ENCODE results near the gene PTDSS2. TPM values are rescaled to one million over a fixed set of nuclear protein-coding genes. Genes with fewer than 3 reads are reported as not detected.

The PTDSS2 gene
- total RNA-seq, 1 donor from 2014 or later, result 47.3 TPM

DNA sequence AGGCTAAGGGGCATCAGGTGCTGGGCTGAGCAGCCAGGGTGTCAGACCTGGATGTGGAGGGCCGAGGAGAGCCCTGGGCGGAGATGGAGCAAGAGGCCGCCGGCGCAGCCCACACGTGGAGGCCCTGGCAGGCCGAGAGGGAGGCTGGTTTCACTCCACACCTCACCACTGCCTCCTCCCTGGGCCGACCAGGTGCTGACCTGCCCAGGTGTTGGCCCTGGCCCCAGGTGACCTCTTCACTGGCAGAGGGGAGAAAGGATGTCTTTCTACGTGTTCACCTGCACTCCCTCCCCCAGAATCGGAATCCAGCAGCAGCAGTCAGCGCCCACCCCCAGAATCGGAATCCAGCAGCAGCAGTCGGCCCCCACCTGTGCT, 9.0 kb upstream of the PTDSS2 start:
- H3K4me2 ChIP-seq (ENCODE audit: low read length), result no peak overlapping the region
- H3K9me3 Mint-ChIP-seq (ENCODE audit: unreplicated experiment), result peaks cover 2% of the 10 kb centered on the region
- peaks cover 7% of the 10 kb centered on the region for H3K36me3 Mint-ChIP-seq (ENCODE audit: low read depth, unreplicated experiment)
- no peaks in the 10 kb centered on the region for H4K20me1 ChIP-seq (ENCODE audit: insufficient read depth, low read length)
- H3K4me3 ChIP-seq (ENCODE audit: insufficient read depth, low read depth, low read length), result no peak overlapping the region
- no peaks in the 10 kb centered on the region for H3K36me3 ChIP-seq (ENCODE audit: insufficient read depth, low read length)
- peaks cover 4% of the 10 kb centered on the region for H3K4me1 Mint-ChIP-seq (ENCODE audit: low read depth, unreplicated experiment)
- H3K27ac ChIP-seq (ENCODE audit: low read depth, low read length), result no peak overlapping the region
- peaks cover 4% of the 10 kb centered on the region for H3K4me1 ChIP-seq (ENCODE audit: insufficient read depth, low read length)
- no peak for FAIRE-seq
- H3K9ac ChIP-seq (ENCODE audit: low read length), result no peak overlapping the region
- H3K9me3 ChIP-seq (ENCODE audit: insufficient read depth, low read depth, low read length), result peaks cover 4% of the 10 kb centered on the region
- no peak for DNase-seq (ENCODE audit: low read depth)
- no peaks in the 10 kb centered on the region for H3K79me2 ChIP-seq (ENCODE audit: insufficient read depth, low read length)
- peaks cover 3% of the 10 kb centered on the region for H3K27me3 ChIP-seq (ENCODE audit: insufficient read depth, low read length)
- H3K27me3 Mint-ChIP-seq (ENCODE audit: low read depth, unreplicated experiment), result peaks cover 9% of the 10 kb centered on the region
- no peak overlapping the region for H2AFZ ChIP-seq (ENCODE audit: low read depth, low read length)
- H3K4me3 Mint-ChIP-seq (ENCODE audit: unreplicated experiment), result no peak overlapping the region
- no peak for TF ChIP-seq EZH2 (IDR thresholded peaks at IDR 0.05; ENCODE audit: insufficient read depth, low read length)
- TF ChIP-seq, protein P1, sequence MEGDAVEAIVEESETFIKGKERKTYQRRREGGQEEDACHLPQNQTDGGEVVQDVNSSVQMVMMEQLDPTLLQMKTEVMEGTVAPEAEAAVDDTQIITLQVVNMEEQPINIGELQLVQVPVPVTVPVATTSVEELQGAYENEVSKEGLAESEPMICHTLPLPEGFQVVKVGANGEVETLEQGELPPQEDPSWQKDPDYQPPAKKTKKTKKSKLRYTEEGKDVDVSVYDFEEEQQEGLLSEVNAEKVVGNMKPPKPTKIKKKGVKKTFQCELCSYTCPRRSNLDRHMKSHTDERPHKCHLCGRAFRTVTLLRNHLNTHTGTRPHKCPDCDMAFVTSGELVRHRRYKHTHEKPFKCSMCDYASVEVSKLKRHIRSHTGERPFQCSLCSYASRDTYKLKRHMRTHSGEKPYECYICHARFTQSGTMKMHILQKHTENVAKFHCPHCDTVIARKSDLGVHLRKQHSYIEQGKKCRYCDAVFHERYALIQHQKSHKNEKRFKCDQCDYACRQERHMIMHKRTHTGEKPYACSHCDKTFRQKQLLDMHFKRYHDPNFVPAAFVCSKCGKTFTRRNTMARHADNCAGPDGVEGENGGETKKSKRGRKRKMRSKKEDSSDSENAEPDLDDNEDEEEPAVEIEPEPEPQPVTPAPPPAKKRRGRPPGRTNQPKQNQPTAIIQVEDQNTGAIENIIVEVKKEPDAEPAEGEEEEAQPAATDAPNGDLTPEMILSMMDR (IDR thresholded peaks at IDR 0.05; ENCODE audit: insufficient read depth, low read depth, low read length), result no peak
- no peak overlapping the region for H3K27ac Mint-ChIP-seq (ENCODE audit: unreplicated experiment)

DNA sequence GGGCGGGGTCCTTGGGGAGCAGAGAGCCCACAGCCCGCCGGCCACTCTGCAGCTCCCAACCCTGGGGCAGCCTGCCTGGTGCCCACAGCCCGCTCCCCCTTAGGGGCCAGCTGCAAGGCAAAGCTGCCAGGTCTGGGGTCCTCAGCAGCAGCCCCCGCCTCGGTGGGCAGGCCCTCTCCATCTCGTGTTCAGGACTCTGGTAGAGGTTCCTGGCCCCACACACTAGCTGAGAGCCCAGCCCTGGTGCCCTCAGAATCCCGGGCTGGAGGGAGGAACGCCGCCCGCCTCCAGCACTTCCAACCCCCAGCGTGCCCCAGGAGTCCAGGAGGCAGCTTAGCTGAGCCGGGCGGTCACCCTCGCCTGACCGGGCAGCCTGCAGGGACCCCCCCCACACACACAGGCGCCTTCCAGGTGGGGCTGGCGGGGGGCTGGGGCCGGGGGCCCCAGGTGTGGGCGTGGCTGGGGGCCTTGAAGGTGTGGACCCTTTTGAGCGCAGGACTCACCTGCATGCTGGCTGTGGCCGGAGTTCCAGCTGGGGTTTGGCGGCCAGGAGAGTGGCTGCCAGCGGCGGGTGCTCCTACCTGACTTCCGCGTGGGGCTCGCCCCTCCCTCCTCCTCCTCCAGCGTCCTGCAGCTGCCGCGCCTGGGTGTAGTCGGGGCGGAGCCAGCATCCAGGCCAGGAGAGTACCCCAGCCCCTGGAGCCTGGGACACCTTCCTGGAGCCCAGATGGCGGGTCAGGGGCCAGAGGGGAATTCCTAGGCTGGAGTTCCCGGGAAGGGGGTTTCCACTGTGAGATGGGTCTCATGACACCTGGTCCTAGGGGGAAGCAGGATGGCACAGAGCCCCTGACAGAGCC, 8.4 kb upstream of the PTDSS2 start, which contains the start of gene ANO9:
Gene ANO9 (minus strand): TSS at position 594 of the 857 bp plus-strand sequence. CDS start 85 bp downstream, at position 509.
- Histone ChIP-seq H3K9ac (ENCODE audit: low read length) (no peak within 1 kb of the TSS), H3K9me3 (ENCODE audit: insufficient read depth, low read depth, low read length) (peaks cover 4% of the 10 kb centered on the region), H3K4me3 (ENCODE audit: insufficient read depth, low read depth, low read length) (no peak within 1 kb of the TSS), H3K27me3 (ENCODE audit: insufficient read depth, low read length) (peaks cover 3% of the 10 kb centered on the region), H4K20me1 (ENCODE audit: insufficient read depth, low read length) (no peaks in the 10 kb centered on the region), H3K4me1 (ENCODE audit: insufficient read depth, low read length) (peaks cover 4% of the 10 kb centered on the region), H3K36me3 (ENCODE audit: insufficient read depth, low read length) (no peaks in the 10 kb centered on the region), H3K79me2 (ENCODE audit: insufficient read depth, low read length) (no peaks in the 10 kb centered on the region), H3K4me2 (ENCODE audit: low read length) (no peak within 1 kb of the TSS), H3K27ac (ENCODE audit: low read depth, low read length) (no peak within 1 kb of the TSS), H2AFZ (ENCODE audit: low read depth, low read length) (no peak within 1 kb of the TSS)
- Mint-ChIP-seq H3K4me3 (ENCODE audit: unreplicated experiment) (no peak within 1 kb of the TSS), H3K27ac (ENCODE audit: unreplicated experiment) (no peak within 1 kb of the TSS), H3K27me3 (ENCODE audit: low read depth, unreplicated experiment) (peaks cover 9% of the 10 kb centered on the region), H3K36me3 (ENCODE audit: low read depth, unreplicated experiment) (peaks cover 5% of the 10 kb centered on the region), H3K4me1 (ENCODE audit: low read depth, unreplicated experiment) (peaks cover 6% of the 10 kb centered on the region), H3K9me3 (ENCODE audit: unreplicated experiment) (no peaks in the 10 kb centered on the region)
- FAIRE-seq (no peak), DNase-seq (ENCODE audit: low read depth) (no peak)
- TF ChIP-seq, protein P1 (IDR thresholded peaks at IDR 0.05; ENCODE audit: insufficient read depth, low read depth, low read length), result no peak
- no peak for TF ChIP-seq EZH2 (IDR thresholded peaks at IDR 0.05; ENCODE audit: insufficient read depth, low read length)

GRCh38 chr11:442611-443081, 7.4 kb upstream of the PTDSS2 start:
- peaks cover 3% of the 10 kb centered on the region for H3K27me3 ChIP-seq (ENCODE audit: insufficient read depth, low read length)
- H3K4me1 Mint-ChIP-seq (ENCODE audit: low read depth, unreplicated experiment), result peaks cover 6% of the 10 kb centered on the region
- H3K27ac Mint-ChIP-seq (ENCODE audit: unreplicated experiment), result no peak overlapping the region
- no peaks in the 10 kb centered on the region for H3K9me3 ChIP-seq (ENCODE audit: insufficient read depth, low read depth, low read length)
- DNase-seq (ENCODE audit: low read depth), result no peak
- H3K4me3 Mint-ChIP-seq (ENCODE audit: unreplicated experiment), result no peak overlapping the region
- H4K20me1 ChIP-seq (ENCODE audit: insufficient read depth, low read length), result no peaks in the 10 kb centered on the region
- peaks cover 9% of the 10 kb centered on the region for H3K27me3 Mint-ChIP-seq (ENCODE audit: low read depth, unreplicated experiment)
- no peaks in the 10 kb centered on the region for H3K79me2 ChIP-seq (ENCODE audit: insufficient read depth, low read length)
- H3K27ac ChIP-seq (ENCODE audit: low read depth, low read length), result no peak overlapping the region
- peaks cover 2% of the 10 kb centered on the region for H3K36me3 Mint-ChIP-seq (ENCODE audit: low read depth, unreplicated experiment)
- peaks cover 4% of the 10 kb centered on the region for H3K4me1 ChIP-seq (ENCODE audit: insufficient read depth, low read length)
- H3K9me3 Mint-ChIP-seq (ENCODE audit: unreplicated experiment), result no peaks in the 10 kb centered on the region
- H3K4me3 ChIP-seq (ENCODE audit: insufficient read depth, low read depth, low read length), result no peak overlapping the region
- H3K4me2 ChIP-seq (ENCODE audit: low read length), result no peak overlapping the region
- no peak for FAIRE-seq
- TF ChIP-seq, protein P1 (IDR thresholded peaks at IDR 0.05; ENCODE audit: insufficient read depth, low read depth, low read length), result no peak
- TF ChIP-seq EZH2 (IDR thresholded peaks at IDR 0.05; ENCODE audit: insufficient read depth, low read length), result no peak
- H3K9ac ChIP-seq (ENCODE audit: low read length), result no peak overlapping the region
- no peaks in the 10 kb centered on the region for H3K36me3 ChIP-seq (ENCODE audit: insufficient read depth, low read length)
- H2AFZ ChIP-seq (ENCODE audit: low read depth, low read length), result no peak overlapping the region

Measured in astrocyte (in vitro differentiated cells and primary cell).